Hematopoietic multipotent progenitor cell (in vitro differentiated cells): Measurements from ENCODE around the gene TMEM82. TPM values are rescaled to one million over a fixed set of nuclear protein-coding genes. Genes with fewer than 3 reads are reported as not detected.

Source experiments
- DNase-seq, 3 donors: peaks; one replicate each; pipeline ENCODE4 v3.0.0-alpha.2; 2011 to 2015; ENCODE audit warnings: low read depth in 2 of 3, low spot score in 2 of 3
- total RNA-seq: library from RNA; depleted of rRNA; stranded (reverse); fragments of >200 nt; gene quantifications from one replicate; pipeline ENCODE4 v1.2.3, GENCODE V29; 2012

TMEM82 gene
- total RNA-seq, 1 donor: not detected

GRCh38 chr1:15775706-15776105 lies 33.4 kb downstream of the TMEM82 start:
- DNase-seq: no peak

GRCh38 chr1:15777909-15778707 lies 35.8 kb downstream of the TMEM82 start:
- no peak for DNase-seq

- DNase-seq: no peak
Measured at GRCh38 chr1:15785683-15786082, 43.4 kb downstream of the TMEM82 start.

DNA sequence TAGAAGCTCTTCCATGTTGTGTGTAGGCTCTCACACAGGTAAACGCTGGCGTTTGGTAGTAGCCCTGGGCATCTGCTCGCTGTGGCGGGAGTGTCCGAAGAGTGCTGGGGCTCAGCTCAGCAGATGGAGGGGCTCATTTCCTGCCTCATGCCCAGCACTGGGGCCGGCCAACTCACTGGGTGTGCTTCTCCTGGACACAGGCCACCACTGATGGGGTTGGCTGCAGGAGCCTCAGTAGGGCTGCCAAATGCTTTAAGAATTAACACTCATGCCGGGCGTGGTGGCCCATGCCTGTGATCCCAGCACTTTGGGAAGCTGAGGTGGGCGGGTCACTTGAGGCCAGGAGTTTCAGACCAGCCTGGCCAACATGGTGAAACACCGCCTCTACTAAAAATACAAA lies 44.3 kb downstream of the TMEM82 start:
- DNase-seq: no peak

DNA sequence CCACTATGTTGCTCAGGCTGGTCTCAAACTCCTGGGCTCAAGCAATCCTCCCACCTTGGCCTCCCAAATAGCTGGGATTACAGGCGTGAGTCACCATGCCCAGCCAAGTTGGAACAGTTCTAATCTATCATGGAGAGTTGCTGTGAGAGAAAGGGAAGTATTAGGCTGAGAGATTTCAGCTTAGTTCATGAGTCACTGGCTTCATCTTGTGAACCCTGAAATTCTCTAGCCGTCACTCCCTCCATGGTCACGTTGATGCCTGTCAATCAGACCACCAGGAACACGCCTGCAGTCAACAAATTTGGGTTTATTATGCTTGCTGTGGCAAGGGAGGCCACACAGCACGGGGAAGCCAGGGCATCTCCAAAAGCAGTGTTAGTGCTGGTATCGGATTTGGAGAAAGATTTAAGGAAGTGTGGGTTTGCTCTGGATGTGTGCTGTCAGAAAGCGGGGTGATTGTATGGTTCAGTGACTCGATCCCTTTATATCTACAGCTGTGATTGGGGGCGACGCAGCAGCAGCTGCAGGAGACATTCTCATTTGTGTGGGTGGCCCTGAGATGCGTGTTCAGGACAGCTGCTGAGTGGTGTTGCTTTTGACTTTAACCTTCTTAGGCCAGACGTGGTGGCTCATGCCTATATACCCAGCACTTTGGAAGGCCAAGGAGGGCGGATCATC lies 46.5 kb downstream of the TMEM82 start:
- peak in 2 of 3 donors; percentile 15 to 40 for DNase-seq

- no peak for DNase-seq
Measured at GRCh38 chr1:15796086-15796462, 53.8 kb downstream of the TMEM82 start.

Other genes with a start within 250 kb of the TMEM82 start
- gene CASP9, start 218.3 kb upstream of the TMEM82 start, total RNA-seq: 21.3 TPM
- gene DNAJC16, start 215.7 kb upstream of the TMEM82 start, total RNA-seq: 8.6 TPM
- gene AGMAT, start 157.4 kb upstream of the TMEM82 start, total RNA-seq: 1.1 TPM
- gene DDI2, start 125.0 kb upstream of the TMEM82 start, total RNA-seq: 15.3 TPM
- 63.8 TPM for gene PLEKHM2, start 58.2 kb upstream of the TMEM82 start, total RNA-seq
- gene SLC25A34, start 6.2 kb upstream of the TMEM82 start, total RNA-seq: 1.3 TPM
- 0.27 TPM for gene FBLIM1, start 16.3 kb downstream of the TMEM82 start, total RNA-seq
- 0.54 TPM for gene UQCRHL, start 65.2 kb downstream of the TMEM82 start, total RNA-seq
- 36.4 TPM for gene SPEN, start 105.2 kb downstream of the TMEM82 start, total RNA-seq
- 97.5 TPM for gene ZBTB17, start 233.6 kb downstream of the TMEM82 start, total RNA-seq